ENCODE measurements around the gene OAS3. TPM values are rescaled to one million over a fixed set of nuclear protein-coding genes. Genes with fewer than 3 reads are reported as not detected.

The OAS3 gene
- total RNA-seq, 1 donor = 3.9 TPM

DNA sequence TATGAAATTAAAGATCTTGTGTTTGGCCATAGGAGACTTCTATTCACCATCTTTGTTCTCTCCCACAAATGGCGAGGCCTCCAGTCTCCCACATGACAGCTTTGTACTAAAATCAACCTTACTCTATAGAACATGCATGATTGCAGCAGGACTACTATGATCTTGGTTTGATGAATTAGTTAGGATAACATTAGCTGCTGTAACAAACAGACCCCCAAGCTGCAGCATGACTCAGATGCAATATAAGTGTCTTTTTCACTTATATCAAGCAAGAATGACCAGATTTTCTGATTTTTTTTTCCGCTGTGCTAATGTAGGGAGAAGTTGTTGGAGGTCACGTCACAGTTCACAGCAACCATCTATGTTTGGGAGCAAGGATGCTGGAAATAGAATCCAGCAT lies 10.8 kb upstream of the OAS3 start:
- DNase-seq (ENCODE audit: low read depth) = no peak
- no peak for TF ChIP-seq CTCF (IDR thresholded peaks at IDR 0.05; ENCODE audit: insufficient read depth, low read length)
- H3K4me3 ChIP-seq (ENCODE audit: low read depth, low read length) = no peak overlapping the region

DNA sequence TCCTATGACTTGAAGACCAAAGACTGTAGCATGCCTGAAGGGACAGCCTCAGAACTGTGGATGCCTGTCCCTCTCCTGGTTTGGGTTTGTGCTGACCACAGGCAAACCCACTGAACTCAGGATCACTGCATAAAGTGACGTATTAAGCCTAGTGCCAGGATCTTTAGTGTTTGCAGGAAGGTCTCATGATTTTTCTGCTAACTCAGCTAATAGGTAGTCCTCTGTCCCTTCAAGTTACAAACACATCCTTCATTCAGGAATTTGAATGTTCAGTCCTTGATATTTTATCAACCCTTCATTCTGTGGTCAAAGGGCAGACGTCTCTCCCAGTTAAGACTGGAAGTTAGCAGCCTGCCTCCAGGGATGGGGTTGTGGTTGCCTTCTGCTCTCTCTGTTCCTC lies 10.3 kb upstream of the OAS3 start:
- no peak for TF ChIP-seq CTCF (IDR thresholded peaks at IDR 0.05; ENCODE audit: insufficient read depth, low read length)
- no peak for DNase-seq (ENCODE audit: low read depth)
- no peak overlapping the region for H3K4me3 ChIP-seq (ENCODE audit: low read depth, low read length)

DNA sequence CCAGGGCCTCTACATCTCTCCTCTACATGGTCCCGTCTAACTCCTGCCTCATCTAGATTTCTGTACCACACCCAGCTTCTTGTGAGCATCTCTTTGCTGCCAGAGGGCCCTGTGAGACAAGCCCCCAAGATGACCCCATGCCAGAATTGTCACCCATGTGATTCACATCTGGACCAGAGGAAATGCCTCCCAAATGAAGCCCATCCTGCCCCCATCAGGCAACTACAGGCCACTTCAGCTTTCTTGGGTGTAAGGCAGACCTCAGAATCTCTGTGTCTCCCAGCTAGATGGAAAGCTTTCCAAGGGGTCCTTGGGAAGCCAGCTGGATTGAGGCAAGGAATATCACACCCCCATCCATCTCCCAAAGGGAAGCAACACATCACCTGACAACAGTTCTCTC lies 9.3 kb upstream of the OAS3 start:
- no peak for TF ChIP-seq CTCF (IDR thresholded peaks at IDR 0.05; ENCODE audit: insufficient read depth, low read length)
- no peak for DNase-seq (ENCODE audit: low read depth)
- H3K4me3 ChIP-seq (ENCODE audit: low read depth, low read length) = no peak overlapping the region

- H3K4me3 ChIP-seq (ENCODE audit: low read depth, low read length) = no peak overlapping the region
- no peak for DNase-seq (ENCODE audit: low read depth)
- TF ChIP-seq CTCF (IDR thresholded peaks at IDR 0.05; ENCODE audit: insufficient read depth, low read length) = no peak
These were observed 8.6 kb upstream of the OAS3 start for GRCh38 chr12:112929715-112930114.

DNA sequence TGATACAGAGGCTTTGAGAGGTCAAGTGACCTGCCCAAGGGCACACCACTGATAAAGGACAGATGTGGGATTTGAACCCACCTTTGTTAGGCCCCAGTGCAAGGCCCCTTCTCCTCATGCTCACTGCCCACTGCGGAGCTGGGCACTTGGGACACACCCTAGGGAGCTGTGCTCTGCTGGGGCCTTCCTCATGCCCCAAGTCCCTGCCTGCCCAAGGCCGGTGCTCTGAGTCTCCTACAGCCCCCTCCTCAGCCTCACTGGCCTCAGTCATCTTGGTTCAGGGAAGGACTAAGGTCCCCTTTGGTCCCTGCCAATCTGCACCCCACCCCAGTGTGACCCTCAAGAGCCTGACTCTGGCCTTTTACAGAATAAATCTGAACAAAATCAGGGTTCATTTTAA lies 7.9 kb upstream of the OAS3 start:
- TF ChIP-seq CTCF (IDR thresholded peaks at IDR 0.05; ENCODE audit: insufficient read depth, low read length) = no peak
- no peak for DNase-seq (ENCODE audit: low read depth)
- H3K4me3 ChIP-seq (ENCODE audit: low read depth, low read length) = no peak overlapping the region

GRCh38 chr12:112932485-112933128 lies 5.7 kb upstream of the OAS3 start:
- TF ChIP-seq CTCF (IDR thresholded peaks at IDR 0.05; ENCODE audit: insufficient read depth, low read length) = no peak

GRCh38 chr12:112933129-112933505 lies 5.2 kb upstream of the OAS3 start:
- TF ChIP-seq CTCF (IDR thresholded peaks at IDR 0.05; ENCODE audit: insufficient read depth, low read length) = no peak
- H3K4me3 ChIP-seq (ENCODE audit: low read depth, low read length) = no peak overlapping the region
- no peak for DNase-seq (ENCODE audit: low read depth)

More at GRCh38 chr12:112932485-112933128, 5.7 kb upstream of the OAS3 start:
- DNase-seq (ENCODE audit: low read depth) = no peak
- no peak overlapping the region for H3K4me3 ChIP-seq (ENCODE audit: low read depth, low read length)

All from fibroblast of the aortic adventitia (primary cell).